Measurements from ENCODE around the gene YIF1B. TPM values are rescaled to one million over a fixed set of nuclear protein-coding genes. Genes with fewer than 3 reads are reported as not detected.
A peak's percentile ranks its signal among the peaks of the same experiment; 100 is the strongest.

The YIF1B gene
- total and polyA plus RNA-seq, 9 of the 15 experiments (the other 6 are each of a cell fraction or from before 2014, with no cell fraction given): 8.5 to 586 (median 323) TPM

GRCh38 chr19:38255383-38256014, 60.2 kb downstream of the YIF1B start (continued):
- TF ChIP-seq TSHZ1 (CRISPR knock-in tag; IDR thresholded peaks at IDR 0.05): no peak
- TF ChIP-seq CAMTA2 (CRISPR knock-in tag; conservative IDR thresholded peaks at IDR 0.05): no peak
- TF ChIP-seq PRDM10 (IDR thresholded peaks at IDR 0.05; ENCODE audit: partially characterized antibody): no peak
- TF ChIP-seq MEIS2 (IDR thresholded peaks at IDR 0.05; ENCODE audit: partially characterized antibody): no peak
- peak; percentile 60; the same call in 1 of the 2 replicates for TF ChIP-seq TFAP4 (CRISPR knock-in tag; IDR thresholded peaks at IDR 0.05; ENCODE audit: borderline replicate concordance)
- TF ChIP-seq BRCA1 (IDR thresholded peaks at IDR 0.05): no peak
- TF ChIP-seq BRCA1 (CRISPR knock-in tag; IDR thresholded peaks at IDR 0.05): no peak
- no peak for TF ChIP-seq NCOA1 (IDR thresholded peaks at IDR 0.05; ENCODE audit: low read depth)
- TF ChIP-seq PHTF2 (CRISPR knock-in tag; IDR thresholded peaks at IDR 0.05): no peak
- TF ChIP-seq SMAD4 (CRISPR knock-in tag; conservative IDR thresholded peaks at IDR 0.05): 0 out of 2 replicates have a peak, but pooled peaks have one; percentile 30
- no peak for TF ChIP-seq DNMT1 (IDR thresholded peaks at IDR 0.05)
- peak; percentile 87 for TF ChIP-seq EGR1 (conservative IDR thresholded peaks at IDR 0.05)

Data from K562 (cell line).